GM23338 (cell line): ENCODE results near the gene PAMR1. TPM values are rescaled to one million over a fixed set of nuclear protein-coding genes. Genes with fewer than 3 reads are reported as not detected.

Experiments used
- ATAC-seq: fragments of 200-7000 bp; cut with Tn5 transposase; 3 replicates; pipeline ENCODE4 v1.9.1; 2020
- DNase-seq: peaks from one replicate; pipeline ENCODE4 v3.0.0-alpha.2; 2015; ENCODE audit warnings: low spot score
- H2AFZ ChIP-seq: fragments of 200-600 bp; sonication (generic); 2 replicates; pipeline ENCODE4 v1.8.0; 2016; ENCODE audit warnings: antibody characterized with exemption, mild to moderate bottlenecking, moderate library complexity
- H3F3A ChIP-seq: fragments of 200-600 bp; sonication (generic); replicated peaks from 2 replicates; pipeline ENCODE4 v1.8.0; 2017; ENCODE audit warnings: antibody characterized with exemption, mixed run types, low read depth
- H3K27ac ChIP-seq: fragments of 200-600 bp; sonication (generic); 2 replicates; pipeline ENCODE4 v1.6.1; 2016; ENCODE audit warnings: low read depth
- H3K27me3 ChIP-seq: fragments of 200-600 bp; sonication (generic); 2 replicates; pipeline ENCODE4 v1.8.0; 2016; ENCODE audit warnings: mild to moderate bottlenecking, mixed run types, moderate library complexity; ENCODE audit not compliant: insufficient read depth
- H3K36me3 ChIP-seq: fragments of 200-600 bp; sonication (generic); 2 replicates; pipeline ENCODE4 v1.8.0; 2016; ENCODE audit warnings: mild to moderate bottlenecking; ENCODE audit not compliant: insufficient read depth
- H3K4me1 ChIP-seq: fragments of 200-600 bp; sonication (generic); 2 replicates; pipeline ENCODE4 v1.8.0; 2016; ENCODE audit warnings: mild to moderate bottlenecking, moderate library complexity; ENCODE audit not compliant: insufficient read depth
- H3K4me2 ChIP-seq: fragments of 200-600 bp; sonication (generic); 2 replicates; pipeline ENCODE4 v1.7.1; 2017; ENCODE audit warnings: mixed run types
- H3K4me3 ChIP-seq: fragments of 200-600 bp; sonication (generic); 2 replicates; pipeline ENCODE4 v1.6.1; 2016; ENCODE audit warnings: mixed run types
- H3K79me2 ChIP-seq: fragments of 200-600 bp; sonication (generic); replicated peaks from 2 replicates; pipeline ENCODE4 v1.8.0; 2017; ENCODE audit warnings: mild to moderate bottlenecking; ENCODE audit not compliant: insufficient read depth
- H3K9me2 ChIP-seq: fragments of 200-600 bp; sonication (generic); 2 replicates; pipeline ENCODE4 v1.8.0; 2017; ENCODE audit not compliant: insufficient read depth
- H4K20me1 ChIP-seq: fragments of 200-600 bp; sonication (generic); replicated peaks from 2 replicates; pipeline ENCODE4 v1.8.0; 2017; ENCODE audit warnings: mild to moderate bottlenecking; ENCODE audit not compliant: insufficient read depth
- H3K27ac Mint-ChIP-seq: 2 replicates; pipeline ENCODE4 v1.8.0; 2020; ENCODE audit warnings: inconsistent platforms, mild to moderate bottlenecking, moderate library complexity, mixed read lengths
- H3K27me3 Mint-ChIP-seq: 3 replicates; pipeline ENCODE4 v1.8.0; 2022; ENCODE audit warnings: low read depth, mild to moderate bottlenecking, moderate library complexity, mixed read lengths, inconsistent platforms; ENCODE audit not compliant: insufficient read depth, poor library complexity
- H3K36me3 Mint-ChIP-seq: 3 replicates; pipeline ENCODE4 v1.8.0; 2021; ENCODE audit warnings: low read depth, mild to moderate bottlenecking, inconsistent platforms, moderate library complexity, mixed read lengths
- H3K4me1 Mint-ChIP-seq: 3 replicates; pipeline ENCODE4 v1.8.0; 2020; ENCODE audit warnings: mild to moderate bottlenecking, inconsistent platforms, mixed read lengths
- H3K4me3 Mint-ChIP-seq: 3 replicates; pipeline ENCODE4 v1.8.0; 2021; ENCODE audit warnings: moderate library complexity, mild to moderate bottlenecking, inconsistent platforms, mixed read lengths
- H3K9me3 Mint-ChIP-seq: 3 replicates; pipeline ENCODE4 v1.8.0; 2020; ENCODE audit warnings: moderate library complexity, mild to moderate bottlenecking, inconsistent platforms, mixed read lengths
- CREB1 ChIP-seq: fragments of 250-450 bp; sonication (Bioruptor Pico); IDR thresholded peaks from 2 replicates; pipeline ENCODE4 v1.5.0; 2020; ENCODE audit warnings: low read depth, mild to moderate bottlenecking, moderate library complexity
- CTCF ChIP-seq, 2 experiments: fragments of 200-600 bp in 1 of 2; sonication (generic) in 1 of 2; conservative IDR thresholded peaks; 2 replicates each; pipeline versions ENCODE4 v1.5.1 to v1.6.1; 2016 to 2017; ENCODE audit warnings: antibody characterized with exemption in 2 of 2, low read depth in 2 of 2, mild to moderate bottlenecking in 2 of 2, moderate library complexity in 1 of 2
- ETS1 ChIP-seq: IDR thresholded peaks from 2 replicates; pipeline ENCODE4 v1.6.1; 2016; ENCODE audit warnings: antibody characterized with exemption
- EZH2 ChIP-seq: fragments of 200-600 bp; sonication (generic); IDR thresholded peaks from one replicate; pipeline ENCODE4 v1.8.0; 2017; ENCODE audit warnings: antibody characterized with exemption, mild to moderate bottlenecking, low read depth; ENCODE audit not compliant: unreplicated experiment
- EZH2phosphoT487 ChIP-seq: fragments of 200-600 bp; sonication (generic); IDR thresholded peaks from one replicate; pipeline ENCODE4 v1.8.1; 2018; ENCODE audit warnings: antibody characterized with exemption; ENCODE audit not compliant: unreplicated experiment
- JUNB ChIP-seq: IDR thresholded peaks from one replicate; pipeline ENCODE4 v1.6.1; 2016; ENCODE audit warnings: antibody characterized with exemption; ENCODE audit not compliant: unreplicated experiment
- NANOG ChIP-seq: IDR thresholded peaks from 2 replicates; pipeline ENCODE4 v1.6.1; 2016; ENCODE audit warnings: antibody characterized with exemption, borderline replicate concordance
- POLR2AphosphoS5 ChIP-seq: IDR thresholded peaks from 2 replicates; pipeline ENCODE4 v1.6.1; 2016; ENCODE audit warnings: antibody characterized with exemption, low read depth
- REST ChIP-seq: IDR thresholded peaks from one replicate; pipeline ENCODE4 v1.6.1; 2018; ENCODE audit warnings: antibody characterized with exemption; ENCODE audit not compliant: unreplicated experiment
- STAT1 ChIP-seq: IDR thresholded peaks from one replicate; pipeline ENCODE4 v1.6.1; 2016; ENCODE audit warnings: antibody characterized with exemption; ENCODE audit not compliant: unreplicated experiment
- ZNF114 ChIP-seq: fragments of 250-450 bp; sonication (Bioruptor Pico); IDR thresholded peaks from 2 replicates; pipeline ENCODE4 v1.5.0; 2020; ENCODE audit warnings: mild to moderate bottlenecking, moderate library complexity
- ZNF331 ChIP-seq: fragments of 250-450 bp; sonication (Bioruptor Pico); IDR thresholded peaks from 2 replicates; pipeline ENCODE4 v1.5.0; 2020; ENCODE audit warnings: low read depth, mild to moderate bottlenecking, moderate library complexity
- ZNF462 ChIP-seq: fragments of 250-450 bp; sonication (Bioruptor Pico); IDR thresholded peaks from 2 replicates; pipeline ENCODE4 v1.5.0; 2020; ENCODE audit warnings: mild to moderate bottlenecking, moderate library complexity
- polyA plus RNA-seq: library from polyadenylated mRNA; unstranded; fragments of >200 nt; fragmentation: Nextera tagmentation; extraction: Ambion mirVana; gene quantifications from 2 replicates; pipeline ENCODE4 v1.2.1, GENCODE V29; 2016
- total RNA-seq: library from RNA; depleted of rRNA; stranded (reverse); fragments of >200 nt; shearing (Covaris generic); gene quantifications from 2 replicates; pipeline ENCODE4 v1.2.3, GENCODE V29; 2014

PAMR1 gene
- total and polyA plus RNA-seq, 2 experiments from 2014 or later, result 1.6 to 3.1 TPM

GRCh38 chr11:35402751-35403660, 122.4 kb downstream of the PAMR1 start:
- no peak overlapping the region for H3K27ac Mint-ChIP-seq
- ATAC-seq, result no peak
- DNase-seq, result no peak

More at GRCh38 chr11:35402751-35403660, 122.4 kb downstream of the PAMR1 start:
- Histone ChIP-seq H3K36me3 (no peaks in the 10 kb centered on the region), H2AFZ (no peak overlapping the region), H3K4me2 (no peak overlapping the region), H3K4me1 (peaks cover 17% of the 10 kb centered on the region; the same call in 1 of the 2 replicates), H3K27me3 (no peaks in the 10 kb centered on the region), H3K9me2 (peaks cover under 1% of the 10 kb centered on the region; the same call in 1 of the 2 replicates), H3K27ac (no peak overlapping the region), H3F3A (no peaks in the 10 kb centered on the region), H3K79me2 (no peaks in the 10 kb centered on the region), H3K4me3 (no peak overlapping the region), H4K20me1 (no peaks in the 10 kb centered on the region; the same call in 1 of the 2 replicates)
- H3K4me3 Mint-ChIP-seq, result no peak overlapping the region
- TF ChIP-seq ETS1 (no peak), ZNF462 (no peak), ZNF114 (no peak), JUNB (no peak), REST (no peak), EZH2phosphoT487 (no peak), CTCF (conservative IDR thresholded peaks at IDR 0.05; ENCODE audit: low read depth in 2 of 2) (no peak), POLR2AphosphoS5 (no peak), STAT1 (no peak), ZNF331 (CRISPR knock-in tag) (no peak), CREB1 (CRISPR knock-in tag) (no peak), NANOG (no peak), EZH2 (no peak)
- H3K36me3 Mint-ChIP-seq, result no peaks in the 10 kb centered on the region
- H3K4me1 Mint-ChIP-seq, result peaks cover 21% of the 10 kb centered on the region
- peaks cover 3% of the 10 kb centered on the region for H3K27me3 Mint-ChIP-seq
- H3K9me3 Mint-ChIP-seq, result no peaks in the 10 kb centered on the region
